Endothelial cell of umbilical vein (primary cell): Measurements from ENCODE around the gene ZSCAN5B. TPM values are rescaled to one million over a fixed set of nuclear protein-coding genes. Genes with fewer than 3 reads are reported as not detected.

Experiments used
- BruUV-seq: library from RNA; stranded (reverse); fragments of 400-500 nt; replicated peaks from 2 replicates; lab custom pipeline; 2021; lab: Mats Ljungman, UMichigan
- CTCF ChIA-PET: fragments of 300-600, 350-600 bp; sonication (Branson Sonifier 250); formaldehyde crosslinking; loops from one replicate; lab custom pipeline; 2021; ENCODE audit warnings: antibody characterized with exemption, inconsistent platforms; lab: Charles Lee
- POLR2A ChIA-PET: fragments of 300-600, 350-600 bp; sonication (Branson Sonifier 250); formaldehyde crosslinking; loops from one replicate; lab custom pipeline; 2021; ENCODE audit warnings: antibody characterized with exemption, inconsistent platforms; lab: Charles Lee
- DNase-seq: peaks from one replicate; pipeline ENCODE4 v3.0.0-alpha.2; 2011; ENCODE audit warnings: low read depth, low spot score
- FAIRE-seq: peaks from 2 replicates; lab custom pipeline; 2011; peaks lifted over from hg19 to GRCh38; lab: Jason Lieb, UNC
- H2AFZ ChIP-seq: 2 replicates; pipeline ENCODE4 v1.6.0; 2012; ENCODE audit warnings: low read depth, low read length, control low read depth, inconsistent platforms
- H3K27ac ChIP-seq: 2 replicates; pipeline ENCODE4 v1.5.1; 2011; ENCODE audit warnings: low read depth, mild to moderate bottlenecking, control low read depth, low read length, moderate library complexity; ENCODE audit not compliant: insufficient read depth
- H3K27me3 ChIP-seq, 2 experiments: 2 replicates each; pipeline versions ENCODE4 v1.6.0 to v1.6.1; 2011; ENCODE audit warnings: low read length in 2 of 2, mixed read lengths in 1 of 2; ENCODE audit not compliant: control insufficient read depth in 2 of 2, insufficient read depth in 2 of 2
- H3K36me3 ChIP-seq, 2 experiments: 2 replicates in 1 of 2; 3 replicates in 1 of 2; pipeline ENCODE4 v1.5.1; 2011; ENCODE audit warnings: low read length in 2 of 2, mild to moderate bottlenecking in 1 of 2, moderate library complexity in 1 of 2; ENCODE audit not compliant: control insufficient read depth in 2 of 2, insufficient read depth in 2 of 2; ENCODE audit errors: extremely low read depth in 1 of 2
- H3K4me1 ChIP-seq: 3 replicates; pipeline ENCODE4 v1.5.1; 2011; ENCODE audit warnings: mild to moderate bottlenecking, low read length; ENCODE audit not compliant: control insufficient read depth, insufficient read depth; ENCODE audit errors: extremely low read depth
- H3K4me2 ChIP-seq: 2 replicates; pipeline ENCODE4 v1.6.1; 2011; ENCODE audit warnings: low read length, control low read depth, mixed read lengths; ENCODE audit not compliant: insufficient read depth
- H3K4me3 ChIP-seq, 3 experiments: fragments of 200-600 bp in 1 of 3; sonication (generic), shearing (Covaris generic) in 1 of 3; replicated peaks in 1 of 3; 2 replicates each; pipeline ENCODE4 v1.5.1; 2011 to 2016; ENCODE audit warnings: control low read depth in 3 of 3, low read length in 3 of 3, mild to moderate bottlenecking in 2 of 3, inconsistent platforms in 1 of 3, low read depth in 1 of 3, moderate library complexity in 1 of 3; ENCODE audit not compliant: insufficient read depth in 1 of 3
- H3K79me2 ChIP-seq: 2 replicates; pipeline ENCODE4 v1.6.0; 2012; ENCODE audit warnings: low read length, inconsistent platforms; ENCODE audit not compliant: control insufficient read depth, insufficient read depth
- H3K9ac ChIP-seq: replicated peaks from 2 replicates; pipeline ENCODE3; 2011; ENCODE audit warnings: low read length, control low read depth; ENCODE audit not compliant: insufficient read depth; ENCODE audit errors: extremely low read depth
- H3K9me1 ChIP-seq: replicated peaks from 3 replicates; pipeline ENCODE4 v1.6.0; 2011; ENCODE audit warnings: mild to moderate bottlenecking, low read length; ENCODE audit not compliant: control insufficient read depth, insufficient read depth; ENCODE audit errors: extremely low read depth
- H3K9me3 ChIP-seq: replicated peaks from 2 replicates; pipeline ENCODE4 v1.5.1; 2012; ENCODE audit warnings: low read length, inconsistent platforms; ENCODE audit not compliant: control insufficient read depth, insufficient read depth
- H4K20me1 ChIP-seq: replicated peaks from 2 replicates; pipeline ENCODE3; 2011; ENCODE audit warnings: mild to moderate bottlenecking, low read length; ENCODE audit not compliant: control insufficient read depth, insufficient read depth; ENCODE audit errors: extremely low read depth
- EZH2 ChIP-seq: IDR thresholded peaks from 2 replicates; pipeline ENCODE4 v1.6.1; 2012; ENCODE audit warnings: borderline replicate concordance, low read depth, mild to moderate bottlenecking, moderate library complexity, low read length, inconsistent platforms; ENCODE audit not compliant: severe bottlenecking
- FOS ChIP-seq: IDR thresholded peaks from 2 replicates; pipeline ENCODE4 v1.6.1; 2011; ENCODE audit warnings: mild to moderate bottlenecking, low read length, moderate library complexity, borderline replicate concordance; ENCODE audit not compliant: insufficient read depth
- GATA2 ChIP-seq: IDR thresholded peaks from 2 replicates; pipeline ENCODE4 v1.7.0; 2011; ENCODE audit warnings: low read depth, mild to moderate bottlenecking, moderate library complexity, mixed read lengths, low read length; ENCODE audit not compliant: insufficient read length, insufficient read depth
- JUN ChIP-seq: IDR thresholded peaks from 2 replicates; pipeline ENCODE4 v1.6.1; 2011; ENCODE audit warnings: borderline replicate concordance, low read depth; ENCODE audit not compliant: insufficient read length, insufficient read depth
- MYC ChIP-seq: IDR thresholded peaks from one replicate; pipeline ENCODE4 v1.6.1; 2011; ENCODE audit warnings: mild to moderate bottlenecking, low read depth, low read length
- POLR2A ChIP-seq: IDR thresholded peaks from 2 replicates; pipeline ENCODE4 v1.6.1; 2012; ENCODE audit warnings: low read depth, mild to moderate bottlenecking, control low read depth, low read length
- POLR2AphosphoS5 ChIP-seq: IDR thresholded peaks from 2 replicates; pipeline ENCODE4 v1.6.1; 2012; ENCODE audit warnings: low read depth, mild to moderate bottlenecking, control low read depth, low read length, moderate library complexity; ENCODE audit not compliant: insufficient read depth
- dilution Hi-C: fragments of 300-500 bp; cut with MboI; formaldehyde crosslinking; loops from one replicate; pipeline ENCODE4 v1.15.0; 2019; ENCODE audit warnings: low sequenced_read_pairs; ENCODE audit not compliant: extremely low pct_ligation_motif_present
- intact Hi-C: fragments of 100-400 bp; cut with micrococcal nuclease; formaldehyde crosslinking; loops from one replicate; pipeline ENCODE4 v1.10.0; 2022
- polyA plus RNA-seq, 4 experiments: library from polyadenylated mRNA; depleted of rRNA in 3 of 4; stranded (reverse) in 3 of 4; unstranded in 1 of 4; fragments of >200 nt; gene quantifications; 2 replicates each; pipeline versions ENCODE4 v1.2.1 to v1.2.3, GENCODE V29; 2011 to 2012; ENCODE audit warnings: missing spikeins in 1 of 4
- total RNA-seq: library from RNA; stranded (reverse); gene quantifications from 2 replicates; pipeline ENCODE4 v1.2.3, GENCODE V29; 2021
- TF ChIP-seq, protein P1 (sequence below): IDR thresholded peaks from 2 replicates; pipeline ENCODE4 v1.6.1; 2011; ENCODE audit not compliant: insufficient read depth, insufficient read length
- TF ChIP-seq, protein P2 (sequence below), 2 donors: IDR thresholded peaks; 1 replicate in 1 of 2; 2 replicates in 1 of 2; pipeline ENCODE4 v1.5.1; 2011; ENCODE audit warnings: low read length in 2 of 2, mild to moderate bottlenecking in 2 of 2, moderate library complexity in 2 of 2, control low read depth in 1 of 2, inconsistent platforms in 1 of 2, low read depth in 1 of 2; ENCODE audit not compliant: insufficient read depth in 1 of 2; ENCODE audit errors: extremely low read depth in 1 of 2

ZSCAN5B gene
- total and polyA plus RNA-seq, 2 donors (not counting 3 experiments of a cell fraction or from before 2014, with no cell fraction given): 0.07 TPM; not detected in 1

- CTCF ChIA-PET: no interaction called here
- Histone ChIP-seq H3K27me3 (no peaks in the 10 kb centered on the region), H3K9me1 (no peaks in the 10 kb centered on the region), H4K20me1 (no peaks in the 10 kb centered on the region), H3K4me1 (peaks cover 2% of the 10 kb centered on the region), H3K36me3 (peaks cover 0 to 18% of the 10 kb centered on the region in 2 experiments), H3K4me2 (no peak overlapping the region), H3K9ac (no peak overlapping the region), H2AFZ (no peak overlapping the region), H3K4me3 (no peak overlapping the region), H3K9me3 (no peaks in the 10 kb centered on the region), H3K79me2 (peaks cover 10% of the 10 kb centered on the region), H3K27ac (no peak overlapping the region)
- DNase-seq: no peak
- dilution Hi-C loops (no loop called here), intact Hi-C loops (no loop called here)
- TF ChIP-seq FOS (no peak), GATA2 (no peak), POLR2AphosphoS5 (no peak), MYC (no peak), POLR2A (no peak), JUN (no peak), EZH2 (no peak)
- TF ChIP-seq, protein P1, sequence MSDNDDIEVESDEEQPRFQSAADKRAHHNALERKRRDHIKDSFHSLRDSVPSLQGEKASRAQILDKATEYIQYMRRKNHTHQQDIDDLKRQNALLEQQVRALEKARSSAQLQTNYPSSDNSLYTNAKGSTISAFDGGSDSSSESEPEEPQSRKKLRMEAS: no peak
- TF ChIP-seq, protein P2, sequence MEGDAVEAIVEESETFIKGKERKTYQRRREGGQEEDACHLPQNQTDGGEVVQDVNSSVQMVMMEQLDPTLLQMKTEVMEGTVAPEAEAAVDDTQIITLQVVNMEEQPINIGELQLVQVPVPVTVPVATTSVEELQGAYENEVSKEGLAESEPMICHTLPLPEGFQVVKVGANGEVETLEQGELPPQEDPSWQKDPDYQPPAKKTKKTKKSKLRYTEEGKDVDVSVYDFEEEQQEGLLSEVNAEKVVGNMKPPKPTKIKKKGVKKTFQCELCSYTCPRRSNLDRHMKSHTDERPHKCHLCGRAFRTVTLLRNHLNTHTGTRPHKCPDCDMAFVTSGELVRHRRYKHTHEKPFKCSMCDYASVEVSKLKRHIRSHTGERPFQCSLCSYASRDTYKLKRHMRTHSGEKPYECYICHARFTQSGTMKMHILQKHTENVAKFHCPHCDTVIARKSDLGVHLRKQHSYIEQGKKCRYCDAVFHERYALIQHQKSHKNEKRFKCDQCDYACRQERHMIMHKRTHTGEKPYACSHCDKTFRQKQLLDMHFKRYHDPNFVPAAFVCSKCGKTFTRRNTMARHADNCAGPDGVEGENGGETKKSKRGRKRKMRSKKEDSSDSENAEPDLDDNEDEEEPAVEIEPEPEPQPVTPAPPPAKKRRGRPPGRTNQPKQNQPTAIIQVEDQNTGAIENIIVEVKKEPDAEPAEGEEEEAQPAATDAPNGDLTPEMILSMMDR (IDR thresholded peaks at IDR 0.05; ENCODE audit: extremely low read depth in 1 of 2, insufficient read depth in 1 of 2, low read depth in 1 of 2, low read length in 2 of 2): no peak
- BruUV-seq: no TSS peak
- FAIRE-seq: no peak
- POLR2A ChIA-PET: no interaction called here
Observed at GRCh38 chr19:56148096-56148495, 49.5 kb downstream of the ZSCAN5B start.
